HEK293T (cell line): ENCODE results near the gene GAR1.

Experiments used
- ARNT ChIP-seq: fragments of 450-650 bp; IDR thresholded peaks from 2 replicates; pipeline ENCODE4 v1.6.1; 2017; ENCODE audit warnings: mild to moderate bottlenecking
- FOXA1 ChIP-seq: fragments of 450-650 bp; IDR thresholded peaks from 2 replicates; pipeline ENCODE4 v1.6.1; 2016; ENCODE audit warnings: mild to moderate bottlenecking
- FOXK2 ChIP-seq: fragments of 450-650 bp; IDR thresholded peaks from 2 replicates; pipeline ENCODE4 v1.6.1; 2016; ENCODE audit warnings: mild to moderate bottlenecking
- FOXM1 ChIP-seq: fragments of 450-650 bp; IDR thresholded peaks from 2 replicates; pipeline ENCODE4 v1.6.1; 2017; ENCODE audit warnings: mild to moderate bottlenecking, borderline replicate concordance
- PKNOX1 ChIP-seq: fragments of 450-650 bp; IDR thresholded peaks from 2 replicates; pipeline ENCODE4 v1.6.1; 2016
- SP1 ChIP-seq: fragments of 450-650 bp; IDR thresholded peaks from 2 replicates; pipeline ENCODE4 v1.6.1; 2017
- SUZ12 ChIP-seq: fragments of 450-650 bp; IDR thresholded peaks from 2 replicates; pipeline ENCODE4 v1.6.1; 2016; ENCODE audit warnings: mild to moderate bottlenecking
- TARDBP ChIP-seq: fragments of 450-650 bp; IDR thresholded peaks from 2 replicates; pipeline ENCODE4 v1.6.1; 2016
- ZNF384 ChIP-seq: fragments of 450-650 bp; IDR thresholded peaks from 2 replicates; pipeline ENCODE4 v1.6.1; 2016

DNA sequence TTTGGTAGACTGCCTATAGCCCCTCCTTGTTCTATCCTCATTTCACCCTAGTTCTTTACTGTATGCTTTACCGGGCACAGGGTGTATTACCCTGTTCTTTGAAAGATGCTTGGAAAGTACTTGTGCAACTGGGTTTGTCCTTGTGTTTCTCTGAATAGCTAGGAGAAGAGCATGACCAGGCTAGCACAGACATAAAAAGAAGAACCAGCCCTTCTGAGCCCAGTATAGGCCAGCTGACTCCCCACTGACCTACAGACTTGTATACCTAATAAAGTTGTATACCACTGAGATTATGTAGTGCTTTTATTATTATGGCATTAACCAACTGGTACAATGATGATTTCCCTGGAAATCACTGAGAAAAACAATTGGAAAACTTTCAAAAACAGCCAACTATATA is 28.7 kb upstream of the GAR1 start:
- no peak for TF ChIP-seq SP1
- no peak for TF ChIP-seq SUZ12
- TF ChIP-seq PKNOX1 = no peak
- TF ChIP-seq FOXK2 = no peak
- no peak for TF ChIP-seq ARNT
- TF ChIP-seq FOXA1 = no peak
- TF ChIP-seq TARDBP = no peak
- no peak for TF ChIP-seq FOXM1
- no peak for TF ChIP-seq ZNF384
